AG04449 (cell line): ENCODE measurements around the gene CCDC102B.

Source experiments
- CTCF ChIA-PET: fragments of 350-600 bp; formaldehyde crosslinking; extraction: SDS; loops from one replicate; lab custom pipeline; 2021; ENCODE audit warnings: antibody characterized with exemption; lab: Yijun Ruan, JAX
- POLR2A ChIA-PET: fragments of 400-600, 350-600 bp; formaldehyde crosslinking; extraction: SDS; loops from one replicate; lab custom pipeline; 2020; ENCODE audit warnings: antibody characterized with exemption, inconsistent platforms; lab: Yijun Ruan, JAX
- DNase-seq: peaks from one replicate; pipeline ENCODE4 v3.0.0-alpha.2; 2010; ENCODE audit warnings: low read depth, low spot score
- H3K4me3 ChIP-seq: 2 replicates; pipeline ENCODE4 v1.5.1; 2011; ENCODE audit warnings: low read depth, mild to moderate bottlenecking, control low read depth, low read length
- TF ChIP-seq, protein P1 (sequence below): IDR thresholded peaks from one replicate; pipeline ENCODE4 v1.5.1; 2011; ENCODE audit warnings: mild to moderate bottlenecking, moderate library complexity, low read length, control low read depth, inconsistent platforms; ENCODE audit not compliant: insufficient read depth; ENCODE audit errors: missing control alignments

CCDC102B gene

DNA sequence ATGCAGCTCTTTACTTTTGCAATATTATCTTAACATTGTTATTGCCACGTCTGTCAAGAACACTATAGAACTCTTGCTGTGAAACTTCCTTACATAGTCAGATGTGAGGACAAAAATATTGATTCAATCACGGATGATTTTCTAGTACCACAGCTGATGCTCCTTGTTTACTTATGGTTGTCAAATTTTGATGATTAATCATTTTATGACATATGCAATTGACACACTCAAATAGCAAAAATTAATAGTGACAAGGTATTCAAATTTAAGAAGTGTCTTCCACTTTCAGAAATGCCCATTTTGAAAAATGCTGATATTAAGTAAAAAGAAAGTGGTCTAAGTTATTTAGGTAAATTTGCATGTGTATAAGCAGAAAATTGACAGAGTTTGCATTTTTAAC is 284.0 kb downstream of the CCDC102B start:
- H3K4me3 ChIP-seq = no peak overlapping the region
- no peak for DNase-seq
- POLR2A ChIA-PET = no interaction called here
- TF ChIP-seq, protein P1, sequence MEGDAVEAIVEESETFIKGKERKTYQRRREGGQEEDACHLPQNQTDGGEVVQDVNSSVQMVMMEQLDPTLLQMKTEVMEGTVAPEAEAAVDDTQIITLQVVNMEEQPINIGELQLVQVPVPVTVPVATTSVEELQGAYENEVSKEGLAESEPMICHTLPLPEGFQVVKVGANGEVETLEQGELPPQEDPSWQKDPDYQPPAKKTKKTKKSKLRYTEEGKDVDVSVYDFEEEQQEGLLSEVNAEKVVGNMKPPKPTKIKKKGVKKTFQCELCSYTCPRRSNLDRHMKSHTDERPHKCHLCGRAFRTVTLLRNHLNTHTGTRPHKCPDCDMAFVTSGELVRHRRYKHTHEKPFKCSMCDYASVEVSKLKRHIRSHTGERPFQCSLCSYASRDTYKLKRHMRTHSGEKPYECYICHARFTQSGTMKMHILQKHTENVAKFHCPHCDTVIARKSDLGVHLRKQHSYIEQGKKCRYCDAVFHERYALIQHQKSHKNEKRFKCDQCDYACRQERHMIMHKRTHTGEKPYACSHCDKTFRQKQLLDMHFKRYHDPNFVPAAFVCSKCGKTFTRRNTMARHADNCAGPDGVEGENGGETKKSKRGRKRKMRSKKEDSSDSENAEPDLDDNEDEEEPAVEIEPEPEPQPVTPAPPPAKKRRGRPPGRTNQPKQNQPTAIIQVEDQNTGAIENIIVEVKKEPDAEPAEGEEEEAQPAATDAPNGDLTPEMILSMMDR = no peak
- CTCF ChIA-PET = no interaction called here

DNA sequence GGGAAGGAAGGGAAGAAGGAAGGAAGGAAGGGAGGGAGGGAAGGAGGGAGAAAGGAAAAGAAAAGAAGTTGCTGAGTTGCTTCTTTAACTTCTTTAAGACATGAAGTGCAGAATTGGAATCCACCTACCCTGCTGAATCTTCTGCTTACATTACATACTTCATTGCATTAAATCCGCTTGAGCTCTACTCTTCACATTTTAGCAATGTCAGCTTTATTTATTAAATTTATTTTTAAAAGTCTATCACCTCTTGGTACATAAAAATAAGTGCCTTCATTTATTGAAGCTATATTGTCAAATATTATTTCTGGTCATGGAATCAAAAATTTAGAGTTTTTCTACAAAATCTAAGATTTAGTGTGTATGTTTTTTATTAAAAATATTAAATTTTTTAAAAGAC is 284.6 kb downstream of the CCDC102B start:
- POLR2A ChIA-PET = no interaction called here
- CTCF ChIA-PET = no interaction called here

DNA sequence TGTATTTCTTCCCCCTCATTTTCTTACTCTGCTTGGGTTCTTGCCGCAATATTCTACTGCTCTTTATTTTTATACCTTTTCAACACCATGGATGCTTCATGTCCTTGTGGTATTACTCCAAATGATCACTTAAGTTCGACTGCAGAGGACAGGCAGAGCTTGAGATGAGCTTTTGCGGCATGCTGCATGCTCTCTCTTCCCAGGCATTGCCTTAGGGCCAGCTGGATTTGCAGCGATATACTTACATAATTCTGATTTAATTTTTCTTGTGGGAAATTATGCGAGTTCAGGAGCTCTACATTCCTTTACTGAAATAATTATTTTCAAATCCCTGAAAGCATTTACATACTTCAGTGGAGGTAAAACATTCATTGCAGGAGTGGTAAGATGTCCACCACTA is 288.1 kb downstream of the CCDC102B start:
- no peak overlapping the region for H3K4me3 ChIP-seq
- DNase-seq = no peak
- ChIA-PET CTCF (no interaction called here), POLR2A (no interaction called here)
- TF ChIP-seq, protein P1 = no peak

More for the DNA sequence above, 284.6 kb downstream of the CCDC102B start:
- H3K4me3 ChIP-seq = no peak overlapping the region
- TF ChIP-seq, protein P1 = no peak
- DNase-seq = no peak

DNA sequence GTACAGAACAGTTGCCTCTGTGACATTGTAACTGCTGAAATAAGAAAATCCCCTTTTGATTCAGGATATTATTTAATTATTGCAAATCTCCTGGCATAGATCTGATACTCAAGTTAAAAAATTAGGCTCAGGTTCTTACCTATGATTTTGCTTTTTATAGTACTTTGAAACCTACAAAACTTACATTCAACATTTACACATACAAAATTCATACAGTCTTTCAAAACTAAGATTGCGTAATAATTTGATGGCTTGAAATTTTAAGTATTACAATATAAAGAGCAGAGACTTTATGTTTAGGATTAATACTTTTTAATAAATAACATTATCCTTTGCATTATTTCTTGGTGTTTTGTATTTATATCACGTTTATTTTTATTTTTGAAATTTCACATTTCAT is 291.1 kb downstream of the CCDC102B start:
- TF ChIP-seq, protein P1 = no peak
- CTCF ChIA-PET = no interaction called here
- DNase-seq = no peak
- no peak overlapping the region for H3K4me3 ChIP-seq
- POLR2A ChIA-PET = no interaction called here

DNA sequence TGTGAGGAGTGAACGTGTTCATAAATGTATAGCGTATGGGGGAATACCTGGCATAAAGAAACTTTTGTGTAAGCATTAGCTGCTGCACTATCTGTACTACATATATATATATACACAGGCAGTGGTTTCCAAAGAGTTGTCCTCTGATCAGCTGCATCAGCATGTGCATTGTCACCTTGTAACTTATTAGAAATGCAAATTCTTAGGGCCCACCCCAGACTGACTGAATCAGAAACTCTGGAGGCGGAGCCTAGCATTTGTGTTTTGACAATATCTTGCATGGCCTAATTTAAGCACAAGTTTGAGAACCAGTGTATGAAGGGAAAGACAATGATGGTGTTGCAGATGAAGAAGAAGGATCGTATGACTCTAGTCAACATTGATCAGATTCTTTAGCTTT is 299.5 kb downstream of the CCDC102B start:
- TF ChIP-seq, protein P1 = no peak
- DNase-seq = no peak
- ChIA-PET CTCF (no interaction called here), POLR2A (no interaction called here)
- H3K4me3 ChIP-seq = no peak overlapping the region

DNA sequence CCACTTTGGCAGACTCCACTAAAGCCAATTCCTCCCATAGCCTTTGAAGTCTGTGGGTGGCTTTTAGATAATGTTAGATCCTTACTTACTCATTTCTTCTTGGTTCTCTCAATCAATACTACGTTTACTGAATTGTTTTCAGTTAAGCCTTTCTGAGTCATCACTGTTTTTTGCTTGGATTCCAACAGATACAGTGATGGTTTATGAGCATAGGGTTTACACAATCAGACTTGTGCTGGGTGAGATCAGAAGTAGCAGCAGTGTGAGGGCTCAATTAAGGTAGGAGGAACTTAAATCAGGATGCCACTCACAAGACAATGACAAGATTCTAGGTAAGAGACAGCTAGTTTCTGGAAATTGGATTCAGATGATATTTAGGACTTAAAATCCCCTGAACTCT is 305.1 kb downstream of the CCDC102B start:
- no peak for DNase-seq
- ChIA-PET POLR2A (no interaction called here), CTCF (no interaction called here)
- H3K4me3 ChIP-seq = no peak overlapping the region
- TF ChIP-seq, protein P1 = no peak
